Right kidney (tissue), 9 donors: ENCODE results near the gene WDR76.
"Not testable (repeated sequence)": the region's sequence is repeated elsewhere in the genome, so short reads cannot be mapped to it uniquely, and the experiment has no call there.

Source experiments
- DNase-seq: peaks from one replicate; pipeline ENCODE4 v3.0.0-alpha.2; 2016
- long read RNA-seq, 8 donors: transcript quantifications; one replicate each; lab custom pipeline, GENCODE V29; 2026

Gene WDR76
- long read RNA-seq, donor 1: 0 reads
- long read RNA-seq, donor 2, partial matches to known transcripts: 8 of 9 reads
- long read RNA-seq, donor 2, other reads (novel, unspliced or antisense): 0 of 9 reads
- long read RNA-seq, donor 3: 0 reads
- long read RNA-seq, donor 4, partial matches to known transcripts: 0 of 1 reads
- long read RNA-seq, donor 4, other reads (novel, unspliced or antisense): 0 of 1 reads
- long read RNA-seq, donor 5, partial matches to known transcripts: 33 of 37 reads
- long read RNA-seq, donor 5, other reads (novel, unspliced or antisense): 0 of 37 reads
- long read RNA-seq, donor 6: 0 reads
- long read RNA-seq, donor 7: 0 reads
- long read RNA-seq, donor 8: 0 reads

DNA sequence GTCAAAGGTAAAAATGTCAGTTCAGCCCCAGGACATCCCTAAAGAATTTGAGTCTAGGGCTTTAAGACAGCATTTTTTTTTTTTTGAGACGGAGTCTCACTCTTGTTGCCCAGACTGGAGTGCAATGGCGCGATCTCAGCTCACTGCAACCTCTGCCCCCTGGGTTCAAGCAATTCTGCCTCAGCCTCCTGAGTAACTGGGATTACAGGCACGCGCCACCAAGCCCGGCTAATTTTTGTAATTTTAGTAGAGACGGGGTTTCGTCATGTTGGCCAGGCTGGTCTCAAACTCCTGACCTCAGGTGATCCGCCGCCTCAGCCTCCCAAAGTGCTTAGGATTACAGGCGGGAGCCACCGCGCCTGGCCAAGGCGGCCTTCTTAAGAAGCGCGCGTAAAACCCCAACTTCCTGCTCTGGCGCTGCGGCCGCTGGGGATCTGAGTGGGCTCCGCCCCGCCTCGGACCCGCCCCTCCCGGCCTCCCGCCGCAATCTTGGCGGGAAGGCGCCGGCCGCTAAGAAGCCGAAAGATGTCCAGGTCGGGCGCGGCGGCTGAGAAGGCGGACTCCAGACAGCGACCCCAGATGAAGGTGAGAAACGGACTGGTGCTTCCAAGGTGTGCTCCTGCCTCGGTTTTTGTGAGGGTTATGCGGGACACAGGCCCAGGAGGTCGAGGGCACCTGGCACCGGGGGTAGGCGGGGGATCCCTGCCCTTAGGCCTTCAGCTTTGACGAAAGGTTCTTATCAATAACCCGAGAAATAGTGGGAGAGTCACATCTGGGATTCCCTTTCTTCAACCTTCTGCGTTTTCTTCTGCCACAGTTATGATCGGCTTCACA is at the start of gene WDR76:
Gene WDR76 (plus strand): TSS at position 495 of the 834 bp plus-strand sequence. CDS start 31 bp downstream, at position 526.
- DNase-seq: peak; percentile 76

- peak; percentile 83 for DNase-seq
Observed at GRCh38 chr15:43777267-43777914, 49.4 kb upstream of the WDR76 start.

DNA sequence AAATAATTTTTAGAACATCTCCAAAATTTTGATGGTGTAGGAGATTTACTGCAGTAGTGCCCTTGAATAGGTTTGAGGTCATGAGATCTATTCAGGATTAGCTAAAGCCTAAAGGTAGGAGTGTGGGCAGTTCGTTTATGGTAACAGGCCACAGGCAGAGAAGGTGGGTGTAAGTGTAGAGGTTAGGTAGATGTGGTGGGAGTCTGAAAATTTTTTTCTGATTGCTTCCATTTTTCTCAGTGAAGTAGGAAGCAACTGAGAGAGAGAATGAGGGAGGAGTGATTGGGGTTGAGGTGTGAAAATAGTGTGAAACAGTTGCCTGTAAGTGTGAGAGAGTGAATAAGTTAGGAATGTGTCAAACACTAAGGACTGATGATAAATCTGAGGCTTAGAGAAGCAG is 47.8 kb upstream of the WDR76 start:
- DNase-seq: no peak

DNA sequence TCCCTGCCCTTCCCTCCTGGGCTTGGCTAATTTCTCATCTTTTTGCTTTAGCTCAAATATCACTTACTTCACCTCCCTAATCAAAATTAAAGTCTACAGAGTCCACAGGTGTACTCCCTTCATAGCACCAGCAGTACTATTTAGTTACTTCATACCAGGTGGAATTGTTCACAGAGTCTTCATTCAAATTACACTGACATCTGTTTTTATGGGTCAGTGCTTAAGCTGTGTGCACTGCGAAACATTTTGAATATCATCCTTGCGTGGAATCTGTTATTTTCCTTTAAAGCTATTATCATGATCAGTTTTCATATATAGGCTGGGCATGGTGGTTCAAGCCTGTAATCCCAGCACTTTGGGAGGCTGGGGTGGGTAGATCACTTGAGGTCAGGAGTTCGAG is 37.4 kb upstream of the WDR76 start:
- DNase-seq: no peak

GRCh38 chr15:43791993-43792760 is 34.6 kb upstream of the WDR76 start, which contains the start of gene SERF2:
SERF2 (plus strand) TSS chr15:43792320; CDS start chr15:43792377, 57 bp downstream.
- peak; percentile 92 for DNase-seq

- DNase-seq: no peak
Observed at GRCh38 chr15:43792761-43793476, 33.9 kb upstream of the WDR76 start.

GRCh38 chr15:43793647-43794046 is 33.2 kb upstream of the WDR76 start:
- no peak for DNase-seq

DNA sequence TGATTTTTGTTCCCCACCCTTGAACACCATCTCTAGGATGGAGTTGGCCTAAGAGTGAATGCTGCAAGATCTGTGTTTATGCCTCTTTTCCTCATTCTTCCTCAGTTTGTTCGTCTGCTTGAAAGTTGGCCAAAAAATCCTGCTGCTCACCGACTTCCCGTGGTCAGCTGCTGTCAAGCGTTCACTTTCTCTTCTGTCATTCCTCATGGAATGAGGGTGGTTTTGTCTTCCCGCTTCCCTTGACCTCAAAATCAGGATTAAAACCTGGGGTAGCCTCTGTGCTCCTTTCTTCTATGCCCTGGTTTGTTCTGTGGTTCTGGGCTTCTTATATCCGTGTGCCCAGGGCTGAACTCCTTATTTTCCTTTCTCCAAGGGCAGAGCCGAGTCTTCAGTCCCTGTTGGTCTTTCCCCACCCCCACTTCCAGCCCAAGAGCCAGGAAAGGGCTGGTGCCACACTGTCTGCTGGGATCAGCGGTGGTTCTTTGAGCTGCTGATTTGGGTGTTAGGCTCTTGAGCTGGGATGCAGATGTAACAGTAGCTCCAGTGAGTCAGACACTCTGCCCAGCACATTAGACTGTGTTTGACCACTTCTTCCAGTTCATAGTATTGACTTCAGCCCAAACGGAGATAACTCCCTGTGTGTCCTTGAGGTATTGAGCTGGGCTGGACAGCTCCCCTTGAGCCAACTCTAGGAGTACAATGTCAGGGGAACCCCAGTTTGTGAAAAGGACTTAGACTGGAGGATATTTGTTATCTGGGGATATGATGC is 32.3 kb upstream of the WDR76 start:
- no peak for DNase-seq

- no peak for DNase-seq
Observed at GRCh38 chr15:43795197-43795596, 31.6 kb upstream of the WDR76 start.

GRCh38 chr15:43795997-43796396 is 30.8 kb upstream of the WDR76 start:
- no peak for DNase-seq

DNA sequence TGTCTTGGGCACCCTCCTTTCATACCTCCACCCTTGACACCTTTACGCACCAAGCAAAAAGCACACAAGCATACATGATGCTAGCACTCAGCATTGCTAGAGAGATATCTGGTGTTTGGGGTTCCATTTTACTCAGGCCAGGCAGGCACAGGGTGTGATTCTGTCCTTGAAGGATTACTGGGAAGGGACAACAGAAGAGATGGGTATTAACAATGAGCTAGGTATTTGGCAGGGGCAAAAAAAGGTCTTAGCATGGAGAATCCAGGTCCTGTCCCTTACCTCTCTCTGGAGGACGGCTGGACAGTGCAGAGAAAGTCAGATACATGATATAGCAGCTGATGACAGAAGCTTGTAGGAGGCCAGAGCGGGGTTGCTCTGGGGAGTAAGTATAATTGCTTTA is 30.2 kb upstream of the WDR76 start:
- DNase-seq: no peak

GRCh38 chr15:43799209-43799944 is 27.4 kb upstream of the WDR76 start:
- peak; percentile 19 for DNase-seq

DNA sequence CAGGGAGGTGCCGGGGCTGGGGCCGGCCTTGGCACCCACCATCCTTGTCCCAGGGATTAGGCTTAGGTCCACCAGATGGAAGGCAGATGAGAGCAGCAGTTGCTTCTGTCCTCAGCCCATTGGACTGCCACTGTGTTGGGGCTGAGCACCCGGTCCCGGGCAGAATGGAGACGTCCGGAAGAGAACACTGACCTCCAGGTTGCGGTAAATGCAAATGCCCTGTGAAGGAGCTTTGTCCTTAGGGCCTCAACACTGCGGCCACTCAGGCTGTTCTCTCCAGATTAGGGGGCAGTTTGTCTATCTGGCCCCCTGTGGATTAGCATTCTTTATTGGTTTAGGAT is 26.9 kb upstream of the WDR76 start, which contains the start of gene SERINC4:
Gene SERINC4 (minus strand): TSS at position 276 of the 341 bp plus-strand sequence. CDS start 234 bp downstream, at position 42.
- no peak for DNase-seq

DNA sequence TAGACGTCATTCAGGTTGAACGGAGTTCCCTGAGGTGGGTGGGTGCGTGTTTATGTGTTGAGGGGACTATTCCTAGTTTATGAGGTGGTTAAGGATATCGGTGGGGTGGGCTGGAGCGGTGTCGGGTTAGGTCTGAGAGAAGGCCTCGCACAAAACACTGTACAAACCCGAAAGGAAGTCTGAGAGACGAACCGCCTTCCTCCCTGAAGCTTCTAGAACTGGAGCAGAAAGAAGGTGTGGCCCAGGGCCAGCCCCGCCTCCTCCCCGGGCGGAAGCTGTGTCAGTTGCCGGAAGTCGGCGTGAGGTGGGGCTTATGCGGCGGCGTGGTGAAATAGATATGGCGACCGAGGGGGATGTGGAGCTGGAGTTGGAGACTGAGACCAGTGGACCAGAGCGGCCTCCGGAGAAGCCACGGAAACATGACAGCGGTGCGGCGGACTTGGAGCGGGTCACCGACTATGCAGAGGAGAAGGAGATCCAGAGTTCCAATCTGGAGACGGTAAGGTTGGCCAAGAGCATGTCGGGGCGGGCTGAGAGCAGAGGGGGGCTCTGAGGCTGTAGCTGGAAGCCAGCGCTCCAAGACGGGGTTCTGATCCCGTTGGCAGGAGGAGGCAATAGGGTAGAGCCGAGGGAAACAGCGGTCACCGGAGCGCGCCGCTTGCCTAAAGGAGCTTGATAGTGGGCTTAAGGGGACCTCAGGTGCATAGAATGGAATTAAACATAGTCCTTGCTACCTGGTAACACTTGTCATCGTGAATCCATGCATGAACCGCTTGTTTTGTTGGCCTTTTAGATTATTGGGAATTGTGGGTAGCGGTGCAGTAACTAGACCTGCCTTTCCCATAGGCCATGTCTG is 26.3 kb upstream of the WDR76 start, which contains the start of gene HYPK:
Gene HYPK (plus strand): TSS at position 314 of the 856 bp plus-strand sequence. CDS start 24 bp downstream, at position 338.
- peak; percentile 80 for DNase-seq

- DNase-seq: not testable (repeated sequence)
Observed at GRCh38 chr15:43802676-43803075, 24.1 kb upstream of the WDR76 start.

- DNase-seq: no peak
Observed at GRCh38 chr15:43808435-43808950, 18.3 kb upstream of the WDR76 start.

GRCh38 chr15:43808960-43809678 is 17.7 kb upstream of the WDR76 start:
- no peak for DNase-seq

- DNase-seq: not testable (repeated sequence)
Observed at GRCh38 chr15:43815064-43815463, 11.7 kb upstream of the WDR76 start.
